ENCODE measurements around the gene NACC2. TPM values are rescaled to one million over a fixed set of nuclear protein-coding genes. Genes with fewer than 3 reads are reported as not detected.

NACC2 gene
- polyA plus RNA-seq, 1 donor (not counting 4 experiments of a cell fraction or from before 2014, with no cell fraction given), result 4.6 TPM

DNA sequence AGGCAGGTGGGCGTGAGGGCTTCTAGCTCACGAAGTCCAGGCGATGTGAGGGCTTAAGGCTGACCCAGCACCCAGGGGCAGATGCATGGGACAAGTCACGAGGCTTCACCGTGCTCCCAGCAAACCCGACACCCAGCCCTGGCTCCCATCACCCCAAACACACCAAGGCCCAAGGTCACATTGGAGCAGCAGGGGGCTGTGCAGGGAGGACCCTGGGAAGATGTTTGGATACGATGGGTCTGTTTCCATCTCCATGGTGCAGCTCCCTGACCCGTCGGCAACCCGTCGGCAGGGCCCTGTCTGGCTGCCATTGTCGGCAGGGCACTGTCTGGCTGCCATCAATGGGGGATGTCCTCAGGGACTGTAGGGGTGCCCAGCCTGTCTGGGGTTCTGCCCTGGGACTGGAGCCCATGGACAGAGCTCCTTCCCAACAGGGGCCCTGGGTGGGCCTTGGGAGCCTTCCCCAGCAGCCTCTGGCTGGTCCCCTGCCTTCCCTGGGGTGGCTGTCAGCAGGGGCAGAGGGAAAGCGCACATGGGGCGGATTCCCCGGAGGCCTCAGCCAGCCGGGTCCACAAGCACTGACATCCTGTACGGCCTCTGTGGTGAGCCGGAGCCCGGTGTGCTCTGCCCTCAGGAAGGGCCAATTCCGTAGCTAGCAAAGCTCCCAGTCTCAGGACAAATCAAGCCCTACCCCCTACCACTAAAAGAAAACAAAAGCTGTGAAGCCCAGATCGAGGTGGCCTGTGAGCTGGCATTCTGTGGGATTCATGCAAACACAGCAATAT is 47.1 kb downstream of the NACC2 start:
- dilution Hi-C loops (cut with MboI; ENCODE audit: extremely low pct_ligation_motif_present, low sequenced_read_pairs), result no loop called here
- no peaks in the 10 kb centered on the region for H3K9me1 ChIP-seq (ENCODE audit: control insufficient read depth, extremely low read depth, insufficient read depth, low read length)
- FAIRE-seq, result no peak
- no peak overlapping the region for H3K27ac ChIP-seq (ENCODE audit: control insufficient read depth, insufficient read depth, low read length)
- no peak overlapping the region for H3K4me3 ChIP-seq (ENCODE audit: control insufficient read depth in 2 of 3, extremely low read depth in 1 of 3, insufficient read depth in 2 of 3, low read depth in 1 of 3, low read length in 3 of 3)
- H3K9me3 ChIP-seq (ENCODE audit: control insufficient read depth, low read depth, low read length), result no peaks in the 10 kb centered on the region
- no peaks in the 10 kb centered on the region for H3K27me3 ChIP-seq (ENCODE audit: control insufficient read depth, extremely low read depth, insufficient read depth, low read length)
- TF ChIP-seq EZH2 (IDR thresholded peaks at IDR 0.05; ENCODE audit: low read length), result no peak
- TF ChIP-seq, protein P1, sequence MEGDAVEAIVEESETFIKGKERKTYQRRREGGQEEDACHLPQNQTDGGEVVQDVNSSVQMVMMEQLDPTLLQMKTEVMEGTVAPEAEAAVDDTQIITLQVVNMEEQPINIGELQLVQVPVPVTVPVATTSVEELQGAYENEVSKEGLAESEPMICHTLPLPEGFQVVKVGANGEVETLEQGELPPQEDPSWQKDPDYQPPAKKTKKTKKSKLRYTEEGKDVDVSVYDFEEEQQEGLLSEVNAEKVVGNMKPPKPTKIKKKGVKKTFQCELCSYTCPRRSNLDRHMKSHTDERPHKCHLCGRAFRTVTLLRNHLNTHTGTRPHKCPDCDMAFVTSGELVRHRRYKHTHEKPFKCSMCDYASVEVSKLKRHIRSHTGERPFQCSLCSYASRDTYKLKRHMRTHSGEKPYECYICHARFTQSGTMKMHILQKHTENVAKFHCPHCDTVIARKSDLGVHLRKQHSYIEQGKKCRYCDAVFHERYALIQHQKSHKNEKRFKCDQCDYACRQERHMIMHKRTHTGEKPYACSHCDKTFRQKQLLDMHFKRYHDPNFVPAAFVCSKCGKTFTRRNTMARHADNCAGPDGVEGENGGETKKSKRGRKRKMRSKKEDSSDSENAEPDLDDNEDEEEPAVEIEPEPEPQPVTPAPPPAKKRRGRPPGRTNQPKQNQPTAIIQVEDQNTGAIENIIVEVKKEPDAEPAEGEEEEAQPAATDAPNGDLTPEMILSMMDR (optimal IDR thresholded peaks at IDR 0.05 in 1 of 3, IDR thresholded peaks at IDR 0.05 in 1 of 3, conservative IDR thresholded peaks at IDR 0.05 in 1 of 3; ENCODE audit: extremely low read depth in 1 of 3, insufficient read depth in 2 of 3, low read length in 3 of 3), result no peak
- no peak for DNase-seq (ENCODE audit: low read depth, low spot score)
- H3K4me2 ChIP-seq (ENCODE audit: control insufficient read depth, extremely low read depth, insufficient read depth, low read depth, low read length), result no peak overlapping the region
- H3K36me3 ChIP-seq (ENCODE audit: control insufficient read depth in 2 of 2, extremely low read depth in 1 of 2, insufficient read depth in 2 of 2, low read length in 2 of 2), result peaks cover 11 to 19% of the 10 kb centered on the region in 2 experiments
- no peak overlapping the region for H3K9ac ChIP-seq (ENCODE audit: control insufficient read depth, extremely low read depth, insufficient read depth, low read length)
- H2AFZ ChIP-seq (ENCODE audit: control insufficient read depth, low read length), result no peak overlapping the region
- H3K79me2 ChIP-seq (ENCODE audit: control insufficient read depth, insufficient read depth, low read length), result peaks cover 40% of the 10 kb centered on the region
- peaks cover 14% of the 10 kb centered on the region for H3K4me1 ChIP-seq (ENCODE audit: control insufficient read depth, extremely low read depth, insufficient read depth, low read length)
- peaks cover 9% of the 10 kb centered on the region for H4K20me1 ChIP-seq (ENCODE audit: control insufficient read depth, extremely low read depth, insufficient read depth, low read length)

DNA sequence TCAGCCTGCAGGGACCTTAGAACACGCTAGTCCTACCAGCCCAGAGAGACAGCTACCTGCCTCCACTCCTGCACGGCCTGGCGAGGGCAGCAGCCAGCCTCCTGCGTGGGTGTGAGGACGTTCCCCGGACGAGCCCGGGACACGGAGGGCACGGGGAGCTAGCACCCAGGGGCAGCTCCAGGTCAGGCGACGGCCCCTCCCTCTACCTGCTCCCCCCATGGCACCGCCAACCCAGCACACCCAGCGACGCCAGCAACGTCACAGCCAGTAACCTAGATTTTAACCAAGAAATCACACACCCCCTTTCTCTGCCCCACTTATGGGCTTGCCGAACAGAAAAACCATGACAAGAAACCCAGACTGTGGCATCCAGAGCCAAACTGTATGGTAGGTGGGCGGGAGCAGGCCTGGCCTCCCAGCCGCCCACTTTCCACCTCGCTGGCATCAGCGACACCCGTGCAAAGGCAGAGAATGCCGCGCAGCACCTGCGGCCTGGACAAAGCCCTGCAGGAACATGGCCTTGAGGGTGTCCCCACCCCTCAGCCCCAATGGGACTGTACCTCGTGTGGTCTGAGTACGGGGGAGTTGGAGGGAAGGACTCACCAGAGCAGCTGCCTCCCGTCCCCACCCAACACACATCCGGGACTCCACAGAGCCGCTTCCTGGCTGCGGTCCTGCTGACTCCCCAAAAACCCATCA is 47.9 kb downstream of the NACC2 start:
- H3K9ac ChIP-seq (ENCODE audit: control insufficient read depth, extremely low read depth, insufficient read depth, low read length), result no peak overlapping the region
- no peaks in the 10 kb centered on the region for H3K9me1 ChIP-seq (ENCODE audit: control insufficient read depth, extremely low read depth, insufficient read depth, low read length)
- H3K36me3 ChIP-seq (ENCODE audit: control insufficient read depth in 2 of 2, extremely low read depth in 1 of 2, insufficient read depth in 2 of 2, low read length in 2 of 2), result peaks cover 11 to 19% of the 10 kb centered on the region in 2 experiments
- no peak overlapping the region for H3K4me2 ChIP-seq (ENCODE audit: control insufficient read depth, extremely low read depth, insufficient read depth, low read depth, low read length)
- H3K4me1 ChIP-seq (ENCODE audit: control insufficient read depth, extremely low read depth, insufficient read depth, low read length), result peaks cover 7% of the 10 kb centered on the region
- no peak overlapping the region for H3K27ac ChIP-seq (ENCODE audit: control insufficient read depth, insufficient read depth, low read length)
- H3K4me3 ChIP-seq (ENCODE audit: control insufficient read depth in 2 of 3, extremely low read depth in 1 of 3, insufficient read depth in 2 of 3, low read depth in 1 of 3, low read length in 3 of 3), result no peak overlapping the region
- H3K27me3 ChIP-seq (ENCODE audit: control insufficient read depth, extremely low read depth, insufficient read depth, low read length), result no peaks in the 10 kb centered on the region
- no peak for FAIRE-seq
- TF ChIP-seq, protein P1 (optimal IDR thresholded peaks at IDR 0.05 in 1 of 3, IDR thresholded peaks at IDR 0.05 in 1 of 3, conservative IDR thresholded peaks at IDR 0.05 in 1 of 3; ENCODE audit: extremely low read depth in 1 of 3, insufficient read depth in 2 of 3, low read length in 3 of 3), result no peak
- TF ChIP-seq EZH2 (IDR thresholded peaks at IDR 0.05; ENCODE audit: low read length), result no peak
- peaks cover 9% of the 10 kb centered on the region for H4K20me1 ChIP-seq (ENCODE audit: control insufficient read depth, extremely low read depth, insufficient read depth, low read length)
- no peak for DNase-seq (ENCODE audit: low read depth, low spot score)
- dilution Hi-C loops (cut with MboI; ENCODE audit: extremely low pct_ligation_motif_present, low sequenced_read_pairs), result no loop called here
- peaks cover 45% of the 10 kb centered on the region for H3K79me2 ChIP-seq (ENCODE audit: control insufficient read depth, insufficient read depth, low read length)
- no peak overlapping the region for H2AFZ ChIP-seq (ENCODE audit: control insufficient read depth, low read length)
- H3K9me3 ChIP-seq (ENCODE audit: control insufficient read depth, low read depth, low read length), result no peaks in the 10 kb centered on the region
